Measurements from ENCODE around the gene COL4A2.

The COL4A2 gene

GRCh38 chr13:110466266-110466915 is 159.3 kb downstream of the COL4A2 start:
- no peak for TF ChIP-seq ZBTB17 (tag by site-specific recombination; IDR thresholded peaks at IDR 0.05)
- TF ChIP-seq ZNF175 (tag by site-specific recombination; IDR thresholded peaks at IDR 0.05): no peak
- no peak for TF ChIP-seq YY2 (tag by site-specific recombination; IDR thresholded peaks at IDR 0.05)
- no peak for TF ChIP-seq ZNF777 (tag by site-specific recombination; IDR thresholded peaks at IDR 0.05; ENCODE audit: borderline replicate concordance)
- TF ChIP-seq ZNF26 (tag by site-specific recombination; IDR thresholded peaks at IDR 0.05): no peak
- TF ChIP-seq ZSCAN4 (tag by site-specific recombination; IDR thresholded peaks at IDR 0.05): no peak
- TF ChIP-seq ZNF148 (tag by site-specific recombination; IDR thresholded peaks at IDR 0.05; ENCODE audit: borderline replicate concordance): no peak
- no peak for TF ChIP-seq ZNF23 (tag by site-specific recombination; IDR thresholded peaks at IDR 0.05; ENCODE audit: borderline replicate concordance)
- POLR2A ChIA-PET: no interaction called here

GRCh38 chr13:110467516-110468110 is 160.5 kb downstream of the COL4A2 start:
- TF ChIP-seq OVOL3 (tag by site-specific recombination; IDR thresholded peaks at IDR 0.05): no peak
- no peak for TF ChIP-seq BCL6B (tag by site-specific recombination; IDR thresholded peaks at IDR 0.05)
- no peak for TF ChIP-seq KLF9 (tag by site-specific recombination; IDR thresholded peaks at IDR 0.05; ENCODE audit: low read depth)
- no peak for TF ChIP-seq ZNF280C (tag by site-specific recombination; IDR thresholded peaks at IDR 0.05)
- no peak for TF ChIP-seq ZNF510 (tag by site-specific recombination; IDR thresholded peaks at IDR 0.05; ENCODE audit: insufficient replicate concordance)
- no peak for TF ChIP-seq HOXA7 (CRISPR knock-in tag; IDR thresholded peaks at IDR 0.05; ENCODE audit: borderline replicate concordance)
- no peak for TF ChIP-seq FEZF1 (tag by site-specific recombination; IDR thresholded peaks at IDR 0.05)
- TF ChIP-seq ZNF48 (tag by site-specific recombination; IDR thresholded peaks at IDR 0.05): no peak
- no peak for TF ChIP-seq ZNF544 (tag by site-specific recombination; IDR thresholded peaks at IDR 0.05)
- no peak for TF ChIP-seq PRDM1 (tag by site-specific recombination; IDR thresholded peaks at IDR 0.05)
- no peak for TF ChIP-seq ZNF639 (tag by site-specific recombination; IDR thresholded peaks at IDR 0.05)
- no peak for TF ChIP-seq ZNF426 (tag by site-specific recombination; IDR thresholded peaks at IDR 0.05)
- TF ChIP-seq SCRT2 (tag by site-specific recombination; IDR thresholded peaks at IDR 0.05): no peak
- TF ChIP-seq ZSCAN23 (tag by site-specific recombination; IDR thresholded peaks at IDR 0.05): no peak
- TF ChIP-seq ZNF23 (tag by site-specific recombination; IDR thresholded peaks at IDR 0.05; ENCODE audit: borderline replicate concordance): no peak
- CTCF ChIA-PET: no interaction called here
- Histone ChIP-seq H3K9me3 (ENCODE audit: control insufficient read depth, insufficient read depth, low read depth, low read length) (no peaks in the 10 kb centered on the region), H3K27ac (ENCODE audit: extremely low read depth, low read depth, low read length) (no peak overlapping the region), H3K4me3 (ENCODE audit: low read depth, low read length) (no peak overlapping the region), H3K4me1 (ENCODE audit: control insufficient read depth, insufficient read depth, low read length) (no peaks in the 10 kb centered on the region), H3K36me3 (ENCODE audit: control insufficient read depth in 2 of 2, insufficient read depth in 1 of 2, low read length in 2 of 2) (peaks cover 0 to 17% of the 10 kb centered on the region in 2 experiments; a peak in 1 of 3 replicates)
- POLR2A ChIA-PET: no interaction called here

More at GRCh38 chr13:110466266-110466915, 159.3 kb downstream of the COL4A2 start:
- CTCF ChIA-PET: interaction anchor here (1.0 kb wide), 1 partner anchor 11 kb away, joined by 4 read pairs; no protein-coding TSS in a partner anchor
- Histone ChIP-seq H3K27ac (ENCODE audit: extremely low read depth, low read depth, low read length) (no peak overlapping the region), H3K9me3 (ENCODE audit: control insufficient read depth, insufficient read depth, low read depth, low read length) (no peaks in the 10 kb centered on the region), H3K36me3 (ENCODE audit: control insufficient read depth in 2 of 2, insufficient read depth in 1 of 2, low read length in 2 of 2) (peaks cover 0 to 22% of the 10 kb centered on the region in 2 experiments; a peak in 1 of 3 replicates), H3K4me3 (ENCODE audit: low read depth, low read length) (no peak overlapping the region), H3K4me1 (ENCODE audit: control insufficient read depth, insufficient read depth, low read length) (no peaks in the 10 kb centered on the region)
